WTC11 (cell line): Measurements from ENCODE around the gene BCL2L12. TPM values are rescaled to one million over a fixed set of nuclear protein-coding genes. Genes with fewer than 3 reads are reported as not detected.

Experiments
- ATAC-seq: fragments of 200-7000 bp; cut with Tn5 transposase; 2 replicates; pipeline ENCODE4 v1.10.0; 2021; ENCODE audit warnings: mild to moderate bottlenecking, moderate library complexity
- CTCF ChIA-PET: fragments of 300-600 bp; sonication (Branson Sonifier 250); formaldehyde crosslinking; loops from one replicate; lab custom pipeline; 2021; ENCODE audit warnings: antibody characterized with exemption; lab: Charles Lee
- POLR2A ChIA-PET: fragments of 350-600 bp; sonication (Branson Sonifier 250); formaldehyde crosslinking; loops from one replicate; lab custom pipeline; 2021; ENCODE audit warnings: antibody characterized with exemption; lab: Charles Lee
- DNase-seq: peaks from one replicate; pipeline ENCODE4 v3.0.0; 2021; ENCODE audit warnings: low spot score
- H3K27ac Mint-ChIP-seq: 2 replicates; pipeline ENCODE4 v1.8.0; 2021; ENCODE audit warnings: mixed read lengths
- H3K27me3 Mint-ChIP-seq: 2 replicates; pipeline ENCODE4 v1.8.0; 2021; ENCODE audit warnings: low read depth, mild to moderate bottlenecking, moderate library complexity, mixed read lengths
- H3K36me3 Mint-ChIP-seq: 2 replicates; pipeline ENCODE4 v1.8.0; 2021; ENCODE audit warnings: mixed read lengths
- H3K4me1 Mint-ChIP-seq: 2 replicates; pipeline ENCODE4 v1.8.0; 2022; ENCODE audit warnings: mixed read lengths
- H3K4me3 Mint-ChIP-seq: 2 replicates; pipeline ENCODE4 v1.8.0; 2021; ENCODE audit warnings: mild to moderate bottlenecking, moderate library complexity, mixed read lengths
- H3K9me3 Mint-ChIP-seq: 2 replicates; pipeline ENCODE4 v1.8.0; 2021; ENCODE audit warnings: mixed read lengths
- ARID4B ChIP-seq: sonication (generic); formaldehyde crosslinking; IDR thresholded peaks from 2 replicates; pipeline ENCODE4 v1.8.0; 2023; ENCODE audit warnings: missing genetic modification reagents, mild to moderate bottlenecking, borderline replicate concordance
- ETV6 ChIP-seq: sonication (generic); formaldehyde crosslinking; IDR thresholded peaks from 2 replicates; pipeline ENCODE4 v1.8.1; 2022; ENCODE audit warnings: mild to moderate bottlenecking, missing genetic modification reagents
- FOXP1 ChIP-seq: sonication (generic); formaldehyde crosslinking; IDR thresholded peaks from 2 replicates; pipeline ENCODE4 v1.8.0; 2022; ENCODE audit warnings: missing genetic modification reagents, mild to moderate bottlenecking, moderate library complexity, borderline replicate concordance
- IRF2 ChIP-seq: sonication (generic); formaldehyde crosslinking; IDR thresholded peaks from 2 replicates; pipeline ENCODE4 v1.8.0; 2022; ENCODE audit warnings: low read depth, missing genetic modification reagents, borderline replicate concordance
- MLX ChIP-seq: sonication (generic); formaldehyde crosslinking; IDR thresholded peaks from 2 replicates; pipeline ENCODE4 v1.8.1; 2023; ENCODE audit warnings: mild to moderate bottlenecking, missing genetic modification reagents, moderate library complexity
- NR2C2 ChIP-seq: sonication (generic); formaldehyde crosslinking; IDR thresholded peaks from 2 replicates; pipeline ENCODE4 v1.8.0; 2022; ENCODE audit warnings: mild to moderate bottlenecking, missing genetic modification reagents
- PRDM15 ChIP-seq: sonication (generic); formaldehyde crosslinking; IDR thresholded peaks from 2 replicates; pipeline ENCODE4 v1.8.0; 2022; ENCODE audit warnings: missing genetic modification reagents
- RELA ChIP-seq: sonication (generic); formaldehyde crosslinking; IDR thresholded peaks from 2 replicates; pipeline ENCODE4 v1.8.1; 2022; ENCODE audit warnings: missing genetic modification reagents, mild to moderate bottlenecking, borderline replicate concordance
- RORB ChIP-seq: fragments of 250-450 bp; sonication (Bioruptor Pico); IDR thresholded peaks from 2 replicates; pipeline ENCODE4 v1.9.0; 2021; ENCODE audit warnings: mild to moderate bottlenecking
- SMAD4 ChIP-seq: sonication (generic); formaldehyde crosslinking; IDR thresholded peaks from 2 replicates; pipeline ENCODE4 v1.8.0; 2022; ENCODE audit warnings: mild to moderate bottlenecking, missing genetic modification reagents
- TCF7 ChIP-seq: sonication (generic); formaldehyde crosslinking; IDR thresholded peaks from 2 replicates; pipeline ENCODE4 v1.8.0; 2022; ENCODE audit warnings: mild to moderate bottlenecking, low read depth, missing genetic modification reagents, moderate library complexity
- TEAD4 ChIP-seq: sonication (generic); formaldehyde crosslinking; IDR thresholded peaks from 2 replicates; pipeline ENCODE4 v1.8.0; 2022; ENCODE audit warnings: mild to moderate bottlenecking, missing genetic modification reagents
- USF2 ChIP-seq: sonication (generic); formaldehyde crosslinking; IDR thresholded peaks from 2 replicates; pipeline ENCODE4 v1.8.1; 2023; ENCODE audit warnings: mild to moderate bottlenecking, missing genetic modification reagents, moderate library complexity
- ZNF423 ChIP-seq: fragments of 250-450 bp; sonication (Bioruptor Pico); IDR thresholded peaks from 2 replicates; pipeline ENCODE4 v2.1.2; 2022; ENCODE audit warnings: mild to moderate bottlenecking, moderate library complexity
- total RNA-seq: library from RNA; stranded (reverse); gene quantifications from 3 replicates; pipeline ENCODE4 v1.2.3, GENCODE V29; 2021

The BCL2L12 gene
- total RNA-seq, 1 experiment from 2014 or later: 146 TPM

GRCh38 chr19:49651820-49652550 is 13.7 kb upstream of the BCL2L12 start:
- DNase-seq (no peak), ATAC-seq (no peak)

More at GRCh38 chr19:49651820-49652550, 13.7 kb upstream of the BCL2L12 start:
- Mint-ChIP-seq H3K9me3 (no peaks in the 10 kb centered on the region), H3K4me1 (peaks cover 7% of the 10 kb centered on the region), H3K4me3 (no peak overlapping the region), H3K27me3 (no peaks in the 10 kb centered on the region), H3K36me3 (peaks cover 48% of the 10 kb centered on the region), H3K27ac (no peak overlapping the region)
- ChIA-PET POLR2A (no interaction called here), CTCF (no interaction called here)
- no peak for TF ChIP-seq ARID4B (CRISPR knock-in tag)
- TF ChIP-seq FOXP1: no peak
- no peak for TF ChIP-seq TCF7
- TF ChIP-seq ZNF423 (CRISPR knock-in tag): no peak
- TF ChIP-seq NR2C2: no peak
- no peak for TF ChIP-seq RELA (CRISPR knock-in tag)
- TF ChIP-seq PRDM15 (CRISPR knock-in tag): no peak
- TF ChIP-seq RORB: no peak
- TF ChIP-seq IRF2: no peak
- no peak for TF ChIP-seq SMAD4 (CRISPR knock-in tag)
- no peak for TF ChIP-seq TEAD4
- no peak for TF ChIP-seq MLX
- TF ChIP-seq USF2: no peak
- TF ChIP-seq ETV6 (CRISPR knock-in tag): no peak
